ENCODE data around the gene TNFRSF12A. TPM values are rescaled to one million over a fixed set of nuclear protein-coding genes. Genes with fewer than 3 reads are reported as not detected.

TNFRSF12A gene
- total and polyA plus RNA-seq, 2 of the 13 experiments (the other 11 are each of a cell fraction or from before 2014, with no cell fraction given), result 61.9 to 66.0 TPM

DNA sequence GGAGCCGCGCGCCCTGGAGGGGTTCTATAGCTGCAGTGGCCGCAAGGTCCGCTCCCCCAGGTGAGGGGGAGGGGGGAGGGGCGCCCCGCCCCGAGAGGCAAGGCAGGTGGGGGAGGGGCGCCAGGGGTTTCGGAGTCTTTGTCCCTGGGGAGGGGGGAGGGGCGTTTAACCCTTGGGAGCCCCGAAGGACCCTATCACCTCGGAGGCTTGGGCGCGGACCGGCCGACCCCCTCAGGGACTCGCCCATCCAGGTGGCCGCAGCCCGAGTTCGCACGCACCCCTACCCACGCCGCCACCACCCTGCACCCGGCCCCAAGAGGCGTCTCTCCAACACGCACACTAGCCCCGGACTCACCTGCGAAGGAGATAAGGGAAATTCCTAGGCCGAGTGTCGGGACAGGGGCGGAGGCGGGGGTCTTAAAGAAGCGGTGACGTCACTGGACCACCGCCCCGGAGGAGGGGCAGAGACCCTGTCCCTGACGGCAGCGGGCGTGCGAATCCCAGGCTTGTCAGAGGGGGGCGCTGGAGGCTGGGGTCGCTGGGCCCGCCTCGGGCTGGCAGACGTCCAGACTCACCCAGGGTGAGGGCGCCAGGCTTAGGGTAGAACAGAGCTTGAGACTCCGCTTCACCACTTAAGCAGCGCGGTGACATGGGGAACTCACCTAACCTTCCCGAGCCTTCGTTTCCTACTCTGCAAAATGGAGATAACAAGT lies 2.2 kb upstream of the TNFRSF12A start, which contains the start of gene CLDN6 (continued):
- TF ChIP-seq XRCC5 (optimal IDR thresholded peaks at IDR 0.05; ENCODE audit: low read length), result peak; percentile 80
- TF ChIP-seq ZSCAN30 (CRISPR knock-in tag; IDR thresholded peaks at IDR 0.05), result no peak

DNA sequence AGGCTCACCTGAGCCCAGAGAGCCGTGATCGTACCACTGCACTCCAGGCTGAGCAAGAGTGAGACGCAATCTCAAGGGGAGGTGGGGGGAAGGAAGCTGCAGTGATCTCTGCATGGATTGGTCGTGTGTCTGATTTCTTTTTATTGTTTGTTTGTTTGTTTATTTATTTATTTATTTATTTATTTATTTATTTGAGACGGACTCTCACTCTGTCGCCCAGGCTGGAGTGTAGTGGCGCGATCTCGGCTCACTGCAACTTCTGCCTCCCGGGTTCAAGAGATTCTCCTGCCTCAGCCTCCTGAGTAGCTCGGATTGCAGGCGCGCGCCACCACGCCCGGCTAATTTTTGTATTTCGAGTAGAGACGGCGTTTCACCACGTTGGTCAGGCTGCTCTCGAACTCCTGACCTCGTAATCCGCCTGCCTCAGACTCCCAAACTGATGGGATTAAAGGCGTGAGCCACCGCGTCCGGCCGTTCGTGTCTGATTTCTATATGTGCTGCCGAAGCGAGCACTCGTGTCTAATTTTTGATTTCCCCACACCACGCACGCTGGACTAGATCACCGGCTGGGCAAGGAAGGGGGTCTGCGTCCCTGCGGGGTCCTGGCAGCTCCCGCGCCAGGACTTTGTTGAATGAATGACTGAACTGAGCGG lies 448 bp upstream of the TNFRSF12A start:
- Histone ChIP-seq H3K27me3 (ENCODE audit: control insufficient read depth in 1 of 2, insufficient read depth in 2 of 2, low read length in 2 of 2) (no peaks in the 10 kb centered on the region; a peak in 2 of 5 replicates), H3K79me2 (ENCODE audit: insufficient read depth, low read length) (peaks cover 5% of the 10 kb centered on the region), H3K9ac (ENCODE audit: insufficient read depth, low read depth, low read length) (peak overlapping the region; percentile 62; the same call in 1 of the 2 replicates), H3K4me2 (ENCODE audit: low read depth, low read length) (peak overlapping the region; percentile 74), H2AFZ (ENCODE audit: low read length) (no peak overlapping the region), H3K27ac (ENCODE audit: extremely low read length, insufficient read depth, low read length) (peak overlapping the region; percentile 57), H3K4me1 (ENCODE audit: insufficient read depth, low read length) (peaks cover 72% of the 10 kb centered on the region), H3K4me3 (replicated peaks in 1 of 3; ENCODE audit: insufficient read depth in 1 of 3, low read depth in 2 of 3, low read length in 3 of 3) (peak overlapping the region; percentile 60 to 93 (median 76); a peak in 5 of 6 replicates), H4K20me1 (ENCODE audit: insufficient read depth, low read length) (peaks cover 26% of the 10 kb centered on the region; the same call in 1 of the 2 replicates), H3K9me3 (ENCODE audit: low read length) (no peaks in the 10 kb centered on the region), H3K36me3 (replicated peaks in 1 of 2; ENCODE audit: control insufficient read depth in 1 of 2, insufficient read depth in 2 of 2, low read length in 2 of 2) (no peaks in the 10 kb centered on the region; a peak in 1 of 5 replicates)
- intact Hi-C loops (cut with micrococcal nuclease; ENCODE audit: unreplicated experiment) (no loop called here), in situ Hi-C loops (cut with HindIII; ENCODE audit: extremely low pct_ligation_motif_present, low pct_unique_long_range_greater_than_20kb) (no loop called here)
- ChIA-PET CTCF (ENCODE audit: low intra/inter-chr PET ratio, low total read pairs) (interaction anchor here (0.8 kb wide), 1 partner anchor 14 kb away, joined by 3 read pairs; no protein-coding TSS in a partner anchor), POLR2A (interaction anchor here (0.9 to 18.8 kb wide), 12 partner anchors 8 to 139 kb away, joined by 3 to 750 read pairs (median 12); partner anchors contain the start of genes CLDN9, IL32, PAQR4 and PKMYT1)
- FAIRE-seq, result no peak
- 50% methylated on average over 31 of the region's 40 CpGs for WGBS (ENCODE audit: low lambda C conversion rate)
- no peak for DNase-seq (ENCODE audit: low spot score)
- no peak for ATAC-seq
- TSS peak; percentile 61 for BruUV-seq (replicated peaks)
- TF ChIP-seq NFYC (CRISPR knock-in tag; IDR thresholded peaks at IDR 0.05) (no peak), SETDB1 (CRISPR knock-in tag; IDR thresholded peaks at IDR 0.05; ENCODE audit: borderline replicate concordance) (no peak), EHMT2 (IDR thresholded peaks at IDR 0.05; ENCODE audit: borderline replicate concordance, low read depth, low read length) (no peak), PCBP2 (optimal IDR thresholded peaks at IDR 0.05; ENCODE audit: low read depth, low read length, poor library complexity, severe bottlenecking) (no peak), HIVEP1 (CRISPR knock-in tag; IDR thresholded peaks at IDR 0.05) (no peak; the same call in 1 of the 2 replicates), ZNF614 (CRISPR knock-in tag; IDR thresholded peaks at IDR 0.05; ENCODE audit: borderline replicate concordance) (0 out of 2 replicates have a peak, but pooled peaks have one; percentile 3)
- TF ChIP-seq, protein P1, sequence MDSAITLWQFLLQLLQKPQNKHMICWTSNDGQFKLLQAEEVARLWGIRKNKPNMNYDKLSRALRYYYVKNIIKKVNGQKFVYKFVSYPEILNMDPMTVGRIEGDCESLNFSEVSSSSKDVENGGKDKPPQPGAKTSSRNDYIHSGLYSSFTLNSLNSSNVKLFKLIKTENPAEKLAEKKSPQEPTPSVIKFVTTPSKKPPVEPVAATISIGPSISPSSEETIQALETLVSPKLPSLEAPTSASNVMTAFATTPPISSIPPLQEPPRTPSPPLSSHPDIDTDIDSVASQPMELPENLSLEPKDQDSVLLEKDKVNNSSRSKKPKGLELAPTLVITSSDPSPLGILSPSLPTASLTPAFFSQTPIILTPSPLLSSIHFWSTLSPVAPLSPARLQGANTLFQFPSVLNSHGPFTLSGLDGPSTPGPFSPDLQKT (CRISPR knock-in tag; IDR thresholded peaks at IDR 0.05; ENCODE audit: borderline replicate concordance), result no peak
- TF ChIP-seq, protein P2, sequence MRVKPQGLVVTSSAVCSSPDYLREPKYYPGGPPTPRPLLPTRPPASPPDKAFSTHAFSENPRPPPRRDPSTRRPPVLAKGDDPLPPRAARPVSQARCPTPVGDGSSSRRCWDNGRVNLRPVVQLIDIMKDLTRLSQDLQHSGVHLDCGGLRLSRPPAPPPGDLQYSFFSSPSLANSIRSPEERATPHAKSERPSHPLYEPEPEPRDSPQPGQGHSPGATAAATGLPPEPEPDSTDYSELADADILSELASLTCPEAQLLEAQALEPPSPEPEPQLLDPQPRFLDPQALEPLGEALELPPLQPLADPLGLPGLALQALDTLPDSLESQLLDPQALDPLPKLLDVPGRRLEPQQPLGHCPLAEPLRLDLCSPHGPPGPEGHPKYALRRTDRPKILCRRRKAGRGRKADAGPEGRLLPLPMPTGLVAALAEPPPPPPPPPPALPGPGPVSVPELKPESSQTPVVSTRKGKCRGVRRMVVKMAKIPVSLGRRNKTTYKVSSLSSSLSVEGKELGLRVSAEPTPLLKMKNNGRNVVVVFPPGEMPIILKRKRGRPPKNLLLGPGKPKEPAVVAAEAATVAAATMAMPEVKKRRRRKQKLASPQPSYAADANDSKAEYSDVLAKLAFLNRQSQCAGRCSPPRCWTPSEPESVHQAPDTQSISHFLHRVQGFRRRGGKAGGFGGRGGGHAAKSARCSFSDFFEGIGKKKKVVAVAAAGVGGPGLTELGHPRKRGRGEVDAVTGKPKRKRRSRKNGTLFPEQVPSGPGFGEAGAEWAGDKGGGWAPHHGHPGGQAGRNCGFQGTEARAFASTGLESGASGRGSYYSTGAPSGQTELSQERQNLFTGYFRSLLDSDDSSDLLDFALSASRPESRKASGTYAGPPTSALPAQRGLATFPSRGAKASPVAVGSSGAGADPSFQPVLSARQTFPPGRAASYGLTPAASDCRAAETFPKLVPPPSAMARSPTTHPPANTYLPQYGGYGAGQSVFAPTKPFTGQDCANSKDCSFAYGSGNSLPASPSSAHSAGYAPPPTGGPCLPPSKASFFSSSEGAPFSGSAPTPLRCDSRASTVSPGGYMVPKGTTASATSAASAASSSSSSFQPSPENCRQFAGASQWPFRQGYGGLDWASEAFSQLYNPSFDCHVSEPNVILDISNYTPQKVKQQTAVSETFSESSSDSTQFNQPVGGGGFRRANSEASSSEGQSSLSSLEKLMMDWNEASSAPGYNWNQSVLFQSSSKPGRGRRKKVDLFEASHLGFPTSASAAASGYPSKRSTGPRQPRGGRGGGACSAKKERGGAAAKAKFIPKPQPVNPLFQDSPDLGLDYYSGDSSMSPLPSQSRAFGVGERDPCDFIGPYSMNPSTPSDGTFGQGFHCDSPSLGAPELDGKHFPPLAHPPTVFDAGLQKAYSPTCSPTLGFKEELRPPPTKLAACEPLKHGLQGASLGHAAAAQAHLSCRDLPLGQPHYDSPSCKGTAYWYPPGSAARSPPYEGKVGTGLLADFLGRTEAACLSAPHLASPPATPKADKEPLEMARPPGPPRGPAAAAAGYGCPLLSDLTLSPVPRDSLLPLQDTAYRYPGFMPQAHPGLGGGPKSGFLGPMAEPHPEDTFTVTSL (CRISPR knock-in tag; IDR thresholded peaks at IDR 0.05; ENCODE audit: borderline replicate concordance), result 0 out of 2 replicates have a peak, but pooled peaks have one; percentile 33
- TF ChIP-seq, protein P3, sequence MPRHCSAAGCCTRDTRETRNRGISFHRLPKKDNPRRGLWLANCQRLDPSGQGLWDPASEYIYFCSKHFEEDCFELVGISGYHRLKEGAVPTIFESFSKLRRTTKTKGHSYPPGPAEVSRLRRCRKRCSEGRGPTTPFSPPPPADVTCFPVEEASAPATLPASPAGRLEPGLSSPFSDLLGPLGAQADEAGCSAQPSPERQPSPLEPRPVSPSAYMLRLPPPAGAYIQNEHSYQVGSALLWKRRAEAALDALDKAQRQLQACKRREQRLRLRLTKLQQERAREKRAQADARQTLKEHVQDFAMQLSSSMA (CRISPR knock-in tag; IDR thresholded peaks at IDR 0.05), result peak; percentile 74

Measured in HepG2 (cell line).